GM19397 (cell line): ENCODE data around the gene SPATA31D3.
"Not testable (repeated sequence)": the region's sequence is repeated elsewhere in the genome, so short reads cannot be mapped to it uniquely, and the experiment has no call there.

Source experiments
- ATAC-seq: cut with Tn5 transposase; IDR thresholded peaks from one replicate; pipeline ENCODE4 v1.9.1; 2021; ENCODE audit warnings: mild to moderate bottlenecking, moderate library complexity; ENCODE audit not compliant: unreplicated experiment

The SPATA31D3 gene

GRCh38 chr9:81943393-81943792, at the start of gene SPATA31D3:
Gene SPATA31D3, plus strand, starts transcription at chr9:81943500. Its CDS starts 86 bp downstream, at chr9:81943586.
- ATAC-seq, result not testable (repeated sequence)

DNA sequence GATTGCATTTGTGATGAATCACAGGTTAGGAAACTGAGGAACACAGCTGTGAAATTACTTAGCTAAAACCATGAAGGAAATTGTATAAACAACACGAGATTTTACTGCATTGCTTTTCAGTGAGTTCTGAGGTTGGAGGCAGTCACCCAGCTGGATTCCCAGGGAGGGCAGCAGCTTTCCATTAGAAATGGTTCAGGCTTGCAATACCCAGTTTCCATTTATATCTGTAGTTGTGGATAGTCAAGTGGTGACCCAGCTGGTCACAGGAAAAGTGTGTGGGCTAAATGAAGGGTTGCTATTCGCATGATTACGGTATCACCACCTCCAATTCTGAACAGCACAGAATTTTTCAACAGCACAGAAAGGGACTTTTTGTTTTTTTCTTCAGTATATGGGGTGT, 49.4 kb upstream of the SPATA31D3 start:
- ATAC-seq, result no peak

DNA sequence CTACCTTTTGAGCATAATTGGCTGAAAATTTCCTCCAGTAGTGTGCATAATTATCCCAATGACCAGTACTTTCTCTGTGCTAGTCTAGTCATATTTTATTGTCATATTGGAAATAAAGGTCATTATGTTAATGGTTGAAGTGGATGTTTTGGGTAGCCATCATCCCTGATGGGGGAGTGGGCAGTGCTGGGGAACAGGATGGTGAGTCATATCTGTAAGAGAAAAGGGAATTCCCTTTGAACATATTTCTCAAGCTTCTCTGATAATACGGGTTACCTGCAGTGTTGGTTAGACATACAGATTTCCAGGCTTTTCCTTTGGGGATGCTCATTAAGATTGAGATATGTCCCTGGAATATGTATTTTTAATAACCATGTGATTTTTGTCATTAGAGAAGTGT, 48.4 kb upstream of the SPATA31D3 start:
- ATAC-seq, result no peak

- no peak for ATAC-seq
These were observed 47.2 kb upstream of the SPATA31D3 start for GRCh38 chr9:81896070-81896469.

DNA sequence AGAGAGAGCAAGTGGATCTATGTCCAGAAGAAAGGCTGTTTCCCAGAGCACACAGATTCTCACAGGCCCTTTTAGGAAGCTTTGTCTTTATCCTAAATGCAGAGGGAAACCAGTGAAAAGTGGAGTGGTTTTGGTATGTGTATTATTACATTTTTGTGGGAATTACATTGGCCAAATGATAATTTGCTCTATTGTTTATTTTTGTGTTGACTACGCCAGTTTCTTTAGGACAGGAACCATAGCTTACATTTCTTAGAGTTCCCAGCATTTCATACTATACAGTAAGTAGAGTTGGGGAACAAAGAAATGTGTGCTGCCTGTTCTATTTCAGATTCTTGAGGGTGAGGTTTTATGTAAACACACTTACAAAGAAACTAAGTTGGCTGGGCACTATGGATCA, 44.4 kb upstream of the SPATA31D3 start:
- no peak for ATAC-seq

DNA sequence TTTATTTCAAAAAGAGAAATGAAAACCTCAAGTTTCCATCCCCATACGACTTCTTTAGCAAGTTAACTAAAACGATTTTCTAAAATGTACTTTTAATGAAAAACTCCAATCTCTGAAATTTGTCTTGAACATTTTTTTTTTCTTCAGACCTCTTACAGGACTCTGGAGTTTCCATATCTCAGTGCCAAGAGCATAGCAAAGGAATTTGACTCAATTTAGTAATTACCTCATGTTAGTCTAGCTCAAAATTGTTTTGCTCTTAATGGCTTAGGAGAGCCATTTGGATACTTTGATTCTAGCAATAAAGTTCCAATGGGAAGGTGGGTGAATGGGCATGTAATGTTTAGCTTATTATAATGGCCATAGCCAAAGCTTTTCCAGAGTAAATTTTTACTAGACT, 41.1 kb upstream of the SPATA31D3 start:
- ATAC-seq, result no peak

DNA sequence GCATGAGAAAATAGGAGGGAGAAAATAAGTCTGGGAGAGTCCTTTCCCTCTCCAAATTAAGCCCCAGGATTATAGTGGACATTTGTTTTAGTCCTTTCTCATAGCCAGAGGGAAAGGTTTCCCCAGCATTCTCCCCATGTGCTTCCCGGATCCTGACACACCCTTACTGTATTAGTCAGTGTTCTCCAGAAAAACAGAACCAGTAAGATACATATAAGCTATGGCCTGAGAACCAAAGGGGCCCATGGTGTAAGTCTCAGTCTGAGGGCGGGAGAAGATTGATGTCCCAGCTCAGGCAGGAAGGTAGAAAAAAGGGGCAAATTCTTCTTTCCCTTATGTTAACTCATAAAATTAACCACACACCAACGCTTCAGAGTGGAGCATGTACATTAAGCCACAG, 40.7 kb upstream of the SPATA31D3 start:
- ATAC-seq, result no peak

GRCh38 chr9:81906671-81907070, 36.6 kb upstream of the SPATA31D3 start:
- ATAC-seq, result no peak

GRCh38 chr9:81912135-81912534, 31.2 kb upstream of the SPATA31D3 start:
- no peak for ATAC-seq

DNA sequence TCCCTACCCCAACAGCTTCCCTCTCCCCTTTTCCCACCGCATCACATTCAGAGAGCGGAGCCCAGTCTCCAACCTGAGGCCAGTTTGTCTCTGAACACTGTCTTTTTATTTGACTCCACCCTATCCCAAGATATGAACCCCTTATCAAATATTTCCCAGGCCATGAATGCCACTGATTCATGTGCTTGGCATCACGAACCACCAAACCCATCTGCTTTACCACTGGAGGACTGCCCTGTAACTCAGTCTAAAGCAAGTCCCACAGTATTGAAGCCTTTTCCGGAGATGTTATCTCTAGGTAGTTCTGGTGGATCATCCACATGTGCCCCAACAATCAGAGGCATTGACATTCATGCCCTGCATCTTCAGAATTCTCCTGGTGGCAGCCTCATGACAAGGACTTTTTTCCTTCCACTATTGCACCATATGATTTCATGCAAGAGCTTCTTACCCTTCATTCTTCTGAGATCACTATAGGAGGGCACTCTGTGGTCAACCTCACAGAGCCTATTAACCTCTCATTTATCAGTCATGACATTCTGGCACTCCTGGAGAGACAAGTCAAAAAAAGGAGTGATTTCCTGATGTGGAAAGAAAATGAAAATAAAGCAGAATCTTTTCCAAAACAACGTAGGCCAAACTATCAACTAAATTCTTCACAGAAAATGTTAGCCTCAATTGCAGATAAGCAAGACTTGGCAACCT, 27.3 kb upstream of the SPATA31D3 start:
- ATAC-seq, result no peak

DNA sequence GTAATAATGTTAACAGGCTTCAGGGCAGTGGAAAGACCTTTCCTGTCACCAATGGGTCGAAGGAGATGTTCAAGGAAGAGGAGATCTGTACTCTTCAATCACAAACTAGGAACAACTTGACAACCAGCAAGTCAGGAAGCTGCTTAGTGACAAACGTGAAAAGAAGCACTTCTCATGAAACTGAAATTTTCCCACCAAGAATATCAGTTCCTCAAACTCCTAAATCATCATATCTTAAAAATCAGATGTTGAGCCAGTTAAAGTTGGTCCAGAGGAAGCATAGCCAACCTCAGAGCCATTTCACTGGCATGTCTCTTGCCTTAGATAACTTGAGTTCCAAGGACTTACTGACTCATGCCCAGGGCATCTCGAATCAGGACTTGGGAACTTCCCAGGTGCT, 24.8 kb upstream of the SPATA31D3 start:
- ATAC-seq, result not testable (repeated sequence)

- not testable (repeated sequence) for ATAC-seq
These were observed 15.0 kb upstream of the SPATA31D3 start, which contains the start of gene SPATA31D4 for GRCh38 chr9:81928305-81928704. Gene SPATA31D4, plus strand, starts transcription at chr9:81928428. Its CDS starts 86 bp downstream, at chr9:81928514.

DNA sequence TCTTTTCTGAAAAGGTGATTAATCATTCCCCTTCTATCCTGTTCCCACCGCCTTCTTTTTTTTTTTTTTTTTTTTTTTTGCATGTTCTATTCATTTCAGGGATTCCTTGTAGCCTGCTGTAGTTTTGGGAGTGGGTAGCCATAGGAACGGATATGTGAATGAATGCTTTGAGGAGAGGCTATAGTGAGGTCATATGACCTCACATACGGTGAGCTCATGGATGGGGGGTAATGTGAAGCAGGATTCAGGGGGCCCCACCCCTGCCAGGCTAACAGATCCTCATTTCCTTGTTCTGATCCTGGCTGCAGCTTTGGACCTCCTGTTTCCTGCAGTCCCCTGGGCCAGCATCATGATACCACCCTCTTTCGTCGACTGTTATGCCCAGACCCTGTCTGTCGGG, 13.2 kb upstream of the SPATA31D3 start:
- not testable (repeated sequence) for ATAC-seq

- ATAC-seq, result not testable (repeated sequence)
These were observed 9.8 kb upstream of the SPATA31D3 start for GRCh38 chr9:81933547-81933946.

DNA sequence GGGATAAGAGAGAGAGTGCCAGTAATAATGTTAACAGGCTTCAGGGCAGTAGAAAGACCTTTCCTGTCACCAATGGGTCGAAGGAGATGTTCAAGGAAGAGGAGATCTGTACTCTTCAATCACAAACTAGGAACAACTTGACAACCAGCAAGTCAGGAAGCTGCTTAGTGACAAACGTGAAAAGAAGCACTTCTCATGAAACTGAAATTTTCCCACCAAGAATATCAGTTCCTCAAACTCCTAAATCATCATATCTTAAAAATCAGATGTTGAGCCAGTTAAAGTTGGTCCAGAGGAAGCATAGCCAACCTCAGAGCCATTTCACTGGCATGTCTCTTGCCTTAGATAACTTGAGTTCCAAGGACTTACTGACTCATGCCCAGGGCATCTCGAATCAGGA, 5.3 kb downstream of the SPATA31D3 start:
- ATAC-seq, result not testable (repeated sequence)

DNA sequence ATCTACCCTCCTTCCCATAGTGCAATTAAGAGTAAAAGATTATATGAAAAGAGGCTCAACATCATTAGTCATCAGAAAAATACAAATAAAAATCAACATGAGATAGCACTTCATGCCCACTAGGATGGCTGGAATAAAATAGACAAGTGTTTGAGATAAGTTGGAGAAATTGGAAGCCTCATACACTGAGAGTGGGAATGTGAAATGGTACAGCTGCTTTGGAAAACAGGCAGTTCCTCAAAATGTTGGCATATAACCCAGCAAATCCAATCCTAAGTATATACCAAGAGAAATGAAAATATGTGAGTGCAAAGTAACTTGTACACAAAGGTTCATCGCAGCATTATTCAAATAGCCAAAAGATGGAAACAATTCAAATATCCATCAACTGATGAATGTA, 9.8 kb downstream of the SPATA31D3 start:
- no peak for ATAC-seq

- no peak for ATAC-seq
These were observed 12.3 kb downstream of the SPATA31D3 start for GRCh38 chr9:81955625-81956024.

- ATAC-seq, result no peak
These were observed 21.2 kb downstream of the SPATA31D3 start for GRCh38 chr9:81964218-81965171.

GRCh38 chr9:81968026-81968425, 24.7 kb downstream of the SPATA31D3 start:
- ATAC-seq, result no peak

GRCh38 chr9:81969971-81970370, 26.7 kb downstream of the SPATA31D3 start:
- ATAC-seq, result no peak

DNA sequence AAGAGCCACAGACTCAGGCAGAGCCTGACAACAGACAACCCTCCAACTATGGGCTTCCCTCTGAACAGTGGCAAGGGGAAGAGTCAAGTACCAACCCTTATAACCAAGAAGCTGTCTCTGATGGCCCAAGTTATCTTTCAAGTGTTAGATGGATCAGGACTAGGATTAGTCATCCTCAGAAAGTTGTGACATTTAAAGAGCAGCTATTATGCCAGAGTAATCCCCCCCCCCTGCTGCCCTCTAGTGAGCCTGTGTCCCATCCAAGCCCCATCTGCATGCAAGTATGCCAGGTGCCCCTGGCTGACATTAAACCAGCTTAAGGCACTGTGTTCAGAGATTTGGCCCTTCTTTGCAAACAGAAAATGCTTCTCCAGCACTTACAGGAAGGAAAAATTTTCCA, 28.4 kb downstream of the SPATA31D3 start:
- ATAC-seq, result no peak

DNA sequence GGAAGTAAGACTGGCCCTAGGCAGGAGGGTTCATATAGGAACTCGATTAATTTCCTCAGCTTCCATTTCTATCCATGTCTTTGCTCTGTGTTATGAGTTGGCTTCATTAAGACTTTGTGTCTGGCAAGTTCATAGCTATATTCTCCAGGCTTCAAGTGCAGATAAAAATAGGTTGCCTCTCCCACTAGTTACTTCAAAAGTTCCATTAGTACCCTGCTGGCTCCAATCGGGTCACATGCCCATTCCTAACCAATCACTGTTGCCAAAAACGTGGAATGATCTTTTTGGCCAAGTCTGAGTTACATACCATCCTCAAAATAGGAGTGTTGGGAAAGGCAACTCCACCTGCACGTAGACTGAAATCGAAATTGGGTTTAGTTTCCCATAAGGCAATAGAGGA, 31.5 kb downstream of the SPATA31D3 start:
- no peak for ATAC-seq
